ENCODE data around the gene RBPJL. TPM values are rescaled to one million over a fixed set of nuclear protein-coding genes. Genes with fewer than 3 reads are reported as not detected.

Gene RBPJL
- total RNA-seq, 2 experiments from 2014 or later, result not detected

DNA sequence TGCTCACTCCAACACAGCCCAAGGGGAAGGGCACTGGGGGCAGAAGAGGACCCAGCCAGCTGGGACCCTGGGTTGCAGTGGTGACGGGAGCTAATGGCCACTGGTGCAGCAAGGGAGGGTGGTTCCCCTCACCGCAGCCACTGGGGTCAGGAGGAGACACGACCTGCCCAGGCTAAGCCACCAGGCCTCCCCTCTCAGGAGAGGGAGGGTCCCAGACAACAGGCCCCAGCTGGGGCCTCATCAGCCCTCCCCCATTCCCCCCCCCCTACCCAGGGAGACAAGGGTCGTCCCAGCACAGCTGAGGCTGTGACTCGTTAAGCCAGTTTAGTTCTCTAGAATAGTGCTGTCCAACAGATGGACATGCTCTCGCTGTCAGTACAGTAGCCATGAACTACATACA, 18.7 kb downstream of the RBPJL start:
- intact Hi-C loops (cut with micrococcal nuclease; ENCODE audit: unreplicated experiment), result no loop called here
- no peak for DNase-seq (ENCODE audit: low spot score)
- peaks cover 45% of the 10 kb centered on the region for H3K4me1 ChIP-seq (ENCODE audit: insufficient read depth, low read length, poor library complexity, severe bottlenecking)
- CTCF ChIA-PET (ENCODE audit: unreplicated experiment), result no interaction called here
- H3K4me3 ChIP-seq (ENCODE audit: low read depth, low read length, poor library complexity, severe bottlenecking), result no peak overlapping the region
- H3K4me2 ChIP-seq (ENCODE audit: low read length), result 0 out of 2 replicates have a peak overlapping the region, but pooled peaks have one; percentile 11
- peak overlapping the region; percentile 33; the same call in 1 of the 2 replicates for H2AFZ ChIP-seq (ENCODE audit: low read length)
- no peaks in the 10 kb centered on the region for H3K36me3 ChIP-seq (ENCODE audit: insufficient read depth, low read length)
- TF ChIP-seq, protein P1, sequence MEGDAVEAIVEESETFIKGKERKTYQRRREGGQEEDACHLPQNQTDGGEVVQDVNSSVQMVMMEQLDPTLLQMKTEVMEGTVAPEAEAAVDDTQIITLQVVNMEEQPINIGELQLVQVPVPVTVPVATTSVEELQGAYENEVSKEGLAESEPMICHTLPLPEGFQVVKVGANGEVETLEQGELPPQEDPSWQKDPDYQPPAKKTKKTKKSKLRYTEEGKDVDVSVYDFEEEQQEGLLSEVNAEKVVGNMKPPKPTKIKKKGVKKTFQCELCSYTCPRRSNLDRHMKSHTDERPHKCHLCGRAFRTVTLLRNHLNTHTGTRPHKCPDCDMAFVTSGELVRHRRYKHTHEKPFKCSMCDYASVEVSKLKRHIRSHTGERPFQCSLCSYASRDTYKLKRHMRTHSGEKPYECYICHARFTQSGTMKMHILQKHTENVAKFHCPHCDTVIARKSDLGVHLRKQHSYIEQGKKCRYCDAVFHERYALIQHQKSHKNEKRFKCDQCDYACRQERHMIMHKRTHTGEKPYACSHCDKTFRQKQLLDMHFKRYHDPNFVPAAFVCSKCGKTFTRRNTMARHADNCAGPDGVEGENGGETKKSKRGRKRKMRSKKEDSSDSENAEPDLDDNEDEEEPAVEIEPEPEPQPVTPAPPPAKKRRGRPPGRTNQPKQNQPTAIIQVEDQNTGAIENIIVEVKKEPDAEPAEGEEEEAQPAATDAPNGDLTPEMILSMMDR (conservative IDR thresholded peaks at IDR 0.05; ENCODE audit: low read length), result no peak
- TF ChIP-seq EZH2phosphoT487 (IDR thresholded peaks at IDR 0.05; ENCODE audit: borderline replicate concordance, low read depth, low read length), result no peak
- no peaks in the 10 kb centered on the region for H4K20me1 ChIP-seq (ENCODE audit: insufficient read depth, low read length)
- POLR2A ChIA-PET, result no interaction called here
- H3K27ac ChIP-seq (ENCODE audit: low read depth, low read length, poor library complexity, severe bottlenecking), result no peak overlapping the region
- no peaks in the 10 kb centered on the region for H3K9me2 ChIP-seq (ENCODE audit: insufficient read depth, low read length)
- H3K79me2 ChIP-seq (ENCODE audit: insufficient read depth, low read depth, low read length), result no peaks in the 10 kb centered on the region
- H3K9me3 ChIP-seq (ENCODE audit: low read length), result peaks cover 5% of the 10 kb centered on the region; the same call in 1 of the 2 replicates
- BruUV-seq (replicated peaks), result no TSS peak

DNA sequence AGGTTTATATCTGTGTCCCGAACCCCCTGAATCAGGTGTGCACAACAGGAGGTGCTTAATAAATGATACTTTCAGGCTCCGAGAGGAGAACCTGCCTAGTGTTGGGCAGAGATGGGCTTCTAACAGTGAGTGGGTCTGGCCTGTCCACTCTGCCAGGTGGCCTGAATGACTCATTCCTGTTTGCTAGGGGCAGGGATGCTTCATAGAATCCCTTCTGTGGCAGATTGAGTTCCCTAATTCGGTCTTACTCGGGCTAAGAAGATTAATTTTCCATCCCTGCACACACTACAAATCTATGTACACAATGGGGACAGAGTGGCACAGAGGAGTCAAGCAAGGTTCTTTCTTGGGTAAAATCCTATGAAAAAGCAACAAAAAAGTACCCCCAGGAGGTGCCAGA, 21.8 kb downstream of the RBPJL start:
- no TSS peak for BruUV-seq (replicated peaks)
- peaks cover 23% of the 10 kb centered on the region for H3K4me1 ChIP-seq (ENCODE audit: insufficient read depth, low read length, poor library complexity, severe bottlenecking)
- CTCF ChIA-PET (ENCODE audit: unreplicated experiment), result no interaction called here

More for the DNA sequence above, 21.8 kb downstream of the RBPJL start:
- no peak for DNase-seq (ENCODE audit: low spot score)
- no peaks in the 10 kb centered on the region for H4K20me1 ChIP-seq (ENCODE audit: insufficient read depth, low read length)
- no peak overlapping the region for H3K27ac ChIP-seq (ENCODE audit: low read depth, low read length, poor library complexity, severe bottlenecking)
- no peak overlapping the region for H2AFZ ChIP-seq (ENCODE audit: low read length)
- no peak overlapping the region for H3K4me3 ChIP-seq (ENCODE audit: low read depth, low read length, poor library complexity, severe bottlenecking)
- intact Hi-C loops (cut with micrococcal nuclease; ENCODE audit: unreplicated experiment), result no loop called here
- H3K9me3 ChIP-seq (ENCODE audit: low read length), result no peaks in the 10 kb centered on the region
- no peak for TF ChIP-seq EZH2phosphoT487 (IDR thresholded peaks at IDR 0.05; ENCODE audit: borderline replicate concordance, low read depth, low read length)
- TF ChIP-seq, protein P1 (conservative IDR thresholded peaks at IDR 0.05; ENCODE audit: low read length), result no peak
- no peaks in the 10 kb centered on the region for H3K36me3 ChIP-seq (ENCODE audit: insufficient read depth, low read length)
- no peak overlapping the region for H3K4me2 ChIP-seq (ENCODE audit: low read length)
- H3K9me2 ChIP-seq (ENCODE audit: insufficient read depth, low read length), result no peaks in the 10 kb centered on the region
- POLR2A ChIA-PET, result no interaction called here
- H3K79me2 ChIP-seq (ENCODE audit: insufficient read depth, low read depth, low read length), result no peaks in the 10 kb centered on the region

All from OCI-LY7 (cell line).